Fibroblast of lung (primary cell): Measurements from ENCODE around the gene CPSF4L.

Experiments
- CTCF ChIP-seq, 2 donors: IDR thresholded peaks in 1 of 2; conservative IDR thresholded peaks in 1 of 2; 1 replicate in 1 of 2; 2 replicates in 1 of 2; pipeline ENCODE4 v1.5.1; 2011 to 2012; ENCODE audit warnings: low read length in 2 of 2, control low read depth in 1 of 2, inconsistent platforms in 1 of 2, low read depth in 1 of 2, mild to moderate bottlenecking in 1 of 2
- EZH2 ChIP-seq: IDR thresholded peaks from 2 replicates; pipeline ENCODE4 v1.5.1; 2012; ENCODE audit warnings: low read length, control low read depth, mild to moderate bottlenecking; ENCODE audit errors: missing control alignments

GRCh38 chr17:73302189-73302588 is 40.5 kb upstream of the CPSF4L start:
- TF ChIP-seq CTCF (conservative IDR thresholded peaks at IDR 0.05 in 1 of 2, IDR thresholded peaks at IDR 0.05 in 1 of 2; ENCODE audit: low read depth in 1 of 2, low read length in 2 of 2): no peak
- no peak for TF ChIP-seq EZH2
